Subcutaneous abdominal adipose tissue (tissue), 5 donors: ENCODE results near the gene PAX5.
"Not testable (repeated sequence)": the region's sequence is repeated elsewhere in the genome, so short reads cannot be mapped to it uniquely, and the experiment has no call there.

Experiments
- H3K27ac ChIP-seq: one replicate; pipeline ENCODE4 v1.7.0; 2013; ENCODE audit warnings: low read depth, mild to moderate bottlenecking, inconsistent platforms, low read length, moderate library complexity
- H3K27me3 ChIP-seq, 5 donors: one replicate each; pipeline ENCODE4 v1.7.0; 2013; ENCODE audit warnings: low read length in 5 of 5, inconsistent platforms in 1 of 5; ENCODE audit not compliant: control insufficient read depth in 5 of 5, insufficient read depth in 4 of 5
- H3K36me3 ChIP-seq, 5 donors: one replicate each; pipeline ENCODE4 v1.7.0; 2013; ENCODE audit warnings: low read length in 5 of 5; ENCODE audit not compliant: control insufficient read depth in 5 of 5, insufficient read depth in 5 of 5
- H3K4me1 ChIP-seq, 5 donors: one replicate each; pipeline ENCODE4 v1.7.0; 2013; ENCODE audit warnings: low read length in 5 of 5, mild to moderate bottlenecking in 3 of 5, moderate library complexity in 1 of 5; ENCODE audit not compliant: control insufficient read depth in 5 of 5, insufficient read depth in 5 of 5
- H3K4me3 ChIP-seq, 5 donors: one replicate each; pipeline ENCODE4 v1.7.0; 2013; ENCODE audit warnings: low read length in 5 of 5, low read depth in 1 of 5
- H3K9ac ChIP-seq, 5 donors: one replicate each; pipeline ENCODE4 v1.7.0; 2013; ENCODE audit warnings: low read length in 5 of 5, mild to moderate bottlenecking in 4 of 5, moderate library complexity in 3 of 5
- H3K9me3 ChIP-seq, 5 donors: one replicate each; pipeline ENCODE4 v1.7.0; 2013; ENCODE audit warnings: low read length in 5 of 5; ENCODE audit not compliant: control insufficient read depth in 5 of 5
- donor health status: healthy.
- donor health status: healthy.
- donor health status: healthy.
- donor health status: healthy.
- donor health status: healthy.

The PAX5 gene

GRCh38 chr9:36878986-36879982 lies 154.8 kb downstream of the PAX5 start:
- Histone ChIP-seq H3K9ac (no peak overlapping the region), H3K4me3 (no peak overlapping the region), H3K4me1 (peaks cover 0 to 4% (median 0%) of the 10 kb centered on the region in 5 donors), H3K36me3 (no peaks in the 10 kb centered on the region), H3K27ac (no peak overlapping the region), H3K9me3 (no peaks in the 10 kb centered on the region), H3K27me3 (peaks cover 0 to 13% (median 0%) of the 10 kb centered on the region in 5 donors)

- H3K4me1 ChIP-seq = peaks cover 0 to 4% (median 0%) of the 10 kb centered on the region in 5 donors
- peaks cover 0 to 7% (median 5%) of the 10 kb centered on the region in 5 donors for H3K27me3 ChIP-seq
These were observed 156.8 kb downstream of the PAX5 start for GRCh38 chr9:36877239-36877638.

GRCh38 chr9:36876056-36876455 lies 158.0 kb downstream of the PAX5 start:
- H3K9ac ChIP-seq = no peak overlapping the region
- H3K27ac ChIP-seq = no peak overlapping the region
- H3K4me1 ChIP-seq = peaks cover 0 to 4% (median 0%) of the 10 kb centered on the region in 5 donors
- no peaks in the 10 kb centered on the region for H3K36me3 ChIP-seq
- H3K27me3 ChIP-seq = peaks cover 0 to 5% (median 3%) of the 10 kb centered on the region in 5 donors
- H3K9me3 ChIP-seq = no peaks in the 10 kb centered on the region
- no peak overlapping the region for H3K4me3 ChIP-seq

More at GRCh38 chr9:36877239-36877638, 156.8 kb downstream of the PAX5 start:
- Histone ChIP-seq H3K9ac (no peak overlapping the region), H3K36me3 (no peaks in the 10 kb centered on the region), H3K9me3 (no peaks in the 10 kb centered on the region), H3K4me3 (no peak overlapping the region), H3K27ac (no peak overlapping the region)

- Histone ChIP-seq H3K27ac (no peak overlapping the region), H3K27me3 (peaks cover 0 to 5% (median 3%) of the 10 kb centered on the region in 5 donors), H3K9me3 (no peaks in the 10 kb centered on the region), H3K4me1 (peaks cover 0 to 4% (median 0%) of the 10 kb centered on the region in 5 donors), H3K36me3 (no peaks in the 10 kb centered on the region), H3K9ac (no peak overlapping the region), H3K4me3 (no peak overlapping the region)
These were observed 159.1 kb downstream of the PAX5 start for GRCh38 chr9:36874921-36875320.

- Histone ChIP-seq H3K9ac (no peak overlapping the region), H3K27ac (no peak overlapping the region), H3K4me3 (no peak overlapping the region), H3K4me1 (peaks cover 0 to 4% (median 0%) of the 10 kb centered on the region in 5 donors), H3K9me3 (no peaks in the 10 kb centered on the region), H3K27me3 (peaks cover 0 to 5% (median 3%) of the 10 kb centered on the region in 5 donors), H3K36me3 (no peaks in the 10 kb centered on the region)
These were observed 159.8 kb downstream of the PAX5 start for GRCh38 chr9:36874261-36874660.

GRCh38 chr9:36873247-36873875 lies 160.7 kb downstream of the PAX5 start:
- Histone ChIP-seq H3K4me1 (no peaks in the 10 kb centered on the region), H3K27me3 (peaks cover 5 to 9% (median 7%) of the 10 kb centered on the region in 5 donors), H3K9me3 (no peaks in the 10 kb centered on the region)

GRCh38 chr9:36872641-36873040 lies 161.4 kb downstream of the PAX5 start:
- Histone ChIP-seq H3K9me3 (no peaks in the 10 kb centered on the region), H3K36me3 (no peaks in the 10 kb centered on the region), H3K27me3 (peaks cover 5 to 16% (median 11%) of the 10 kb centered on the region in 5 donors), H3K27ac (no peak overlapping the region), H3K9ac (no peak overlapping the region), H3K4me3 (no peak overlapping the region), H3K4me1 (no peaks in the 10 kb centered on the region)

More at GRCh38 chr9:36873247-36873875, 160.7 kb downstream of the PAX5 start:
- Histone ChIP-seq H3K36me3 (no peaks in the 10 kb centered on the region), H3K27ac (no peak overlapping the region), H3K4me3 (no peak overlapping the region), H3K9ac (no peak overlapping the region)

- H3K27me3 ChIP-seq = peaks cover 5 to 18% (median 11%) of the 10 kb centered on the region in 5 donors
- no peaks in the 10 kb centered on the region for H3K36me3 ChIP-seq
- H3K4me3 ChIP-seq = no peak overlapping the region
- H3K9me3 ChIP-seq = no peaks in the 10 kb centered on the region
- no peaks in the 10 kb centered on the region for H3K4me1 ChIP-seq
- no peak overlapping the region for H3K9ac ChIP-seq
- no peak overlapping the region for H3K27ac ChIP-seq
These were observed 162.5 kb downstream of the PAX5 start for GRCh38 chr9:36871606-36872005.

GRCh38 chr9:36870960-36871359 lies 163.1 kb downstream of the PAX5 start:
- no peaks in the 10 kb centered on the region for H3K4me1 ChIP-seq
- H3K36me3 ChIP-seq = no peaks in the 10 kb centered on the region
- peaks cover 5 to 18% (median 11%) of the 10 kb centered on the region in 5 donors for H3K27me3 ChIP-seq
- H3K9me3 ChIP-seq = no peaks in the 10 kb centered on the region
- H3K4me3 ChIP-seq = no peak overlapping the region
- no peak overlapping the region for H3K9ac ChIP-seq
- no peak overlapping the region for H3K27ac ChIP-seq

GRCh38 chr9:36869605-36870004 lies 164.5 kb downstream of the PAX5 start:
- not testable (repeated sequence) for H3K36me3 ChIP-seq, H3K4me3 ChIP-seq, H3K27ac ChIP-seq, H3K9me3 ChIP-seq, H3K4me1 ChIP-seq, H3K9ac ChIP-seq
- peaks cover 5 to 20% (median 8%) of the 10 kb centered on the region in 5 donors for H3K27me3 ChIP-seq
